Measurements from ENCODE around the gene SBF2. TPM values are rescaled to one million over a fixed set of nuclear protein-coding genes. Genes with fewer than 3 reads are reported as not detected.

Gene SBF2
- total RNA-seq, 4 donors from 2014 or later, result 19.3 to 28.1 (median 25.8) TPM

DNA sequence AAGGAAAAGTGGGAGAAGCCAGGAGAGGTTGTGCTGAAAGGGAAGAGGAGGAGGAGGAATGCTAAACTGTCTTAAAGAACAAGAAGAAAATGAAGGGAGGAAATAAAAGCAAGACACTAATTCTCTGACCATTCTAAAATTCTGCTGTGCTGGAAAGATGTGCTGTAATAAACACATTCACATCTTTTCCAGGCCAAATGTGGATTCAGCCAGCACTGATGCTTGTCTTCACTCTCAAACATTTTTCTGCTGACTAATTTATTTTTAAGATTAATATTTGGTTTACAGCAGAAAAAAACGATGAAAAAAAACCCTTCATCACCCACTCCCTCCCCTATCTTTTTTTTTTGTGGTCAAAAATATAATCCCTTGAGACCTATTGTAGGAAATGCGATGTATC is 406.5 kb downstream of the SBF2 start:
- no peak for DNase-seq
- Histone ChIP-seq H3K9me3 (no peaks in the 10 kb centered on the region), H3K27ac (no peak overlapping the region), H3K4me3 (no peak overlapping the region), H3K27me3 (no peaks in the 10 kb centered on the region), H3K4me1 (no peaks in the 10 kb centered on the region), H3K36me3 (no peaks in the 10 kb centered on the region)
- no peak for ATAC-seq
- intact Hi-C loops (cut with DNase I; ENCODE audit: low total_unique reads), result no loop called here
- in situ Hi-C loops (cut with MboI; ENCODE audit: low sequenced_read_pairs in 4 of 4), result no loop called here
- TF ChIP-seq CTCF (IDR thresholded peaks at IDR 0.05 in 4 of 5, conservative IDR thresholded peaks at IDR 0.05 in 1 of 5) (no peak), POLR2A (IDR thresholded peaks at IDR 0.05) (no peak)

- TF ChIP-seq POLR2A (IDR thresholded peaks at IDR 0.05), result no peak
- TF ChIP-seq CTCF (IDR thresholded peaks at IDR 0.05 in 4 of 5, conservative IDR thresholded peaks at IDR 0.05 in 1 of 5), result no peak
- intact Hi-C loops (cut with DNase I; ENCODE audit: low total_unique reads) (no loop called here), in situ Hi-C loops (cut with MboI; ENCODE audit: low sequenced_read_pairs in 4 of 4) (no loop called here)
- Histone ChIP-seq H3K9me3 (no peaks in the 10 kb centered on the region), H3K4me3 (no peak overlapping the region), H3K27ac (no peak overlapping the region), H3K36me3 (no peaks in the 10 kb centered on the region), H3K27me3 (no peaks in the 10 kb centered on the region), H3K4me1 (no peaks in the 10 kb centered on the region)
- ATAC-seq, result no peak
- DNase-seq, result no peak
These were observed 407.4 kb downstream of the SBF2 start for GRCh38 chr11:9886595-9886994.

DNA sequence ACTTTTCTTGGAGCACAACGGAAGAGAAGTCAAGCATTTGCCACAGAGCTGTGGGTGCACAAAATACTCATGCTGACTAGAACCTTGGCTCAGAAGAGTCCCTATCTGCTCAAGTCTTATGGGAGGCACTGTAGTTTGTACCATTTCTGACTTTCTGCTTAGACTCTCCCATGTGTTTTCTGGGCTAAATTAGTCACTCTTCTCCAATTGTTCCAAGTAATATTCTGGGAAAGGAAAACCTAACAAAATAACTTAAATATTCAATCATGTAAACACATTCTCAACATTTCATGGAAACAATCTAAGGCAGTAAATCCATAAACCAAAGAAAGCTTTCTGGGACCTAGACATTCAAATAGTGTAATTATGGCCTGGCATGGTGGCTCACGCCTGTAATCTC is 409.4 kb downstream of the SBF2 start:
- no peak overlapping the region for H3K4me3 ChIP-seq
- DNase-seq (no peak), ATAC-seq (no peak)
- in situ Hi-C loops (cut with MboI; ENCODE audit: low sequenced_read_pairs in 4 of 4), result no loop called here
- H3K36me3 ChIP-seq, result no peaks in the 10 kb centered on the region
- no peak overlapping the region for H3K27ac ChIP-seq
- H3K9me3 ChIP-seq, result no peaks in the 10 kb centered on the region
- no peaks in the 10 kb centered on the region for H3K4me1 ChIP-seq
- intact Hi-C loops (cut with DNase I; ENCODE audit: low total_unique reads), result no loop called here
- TF ChIP-seq CTCF (IDR thresholded peaks at IDR 0.05 in 4 of 5, conservative IDR thresholded peaks at IDR 0.05 in 1 of 5), result no peak
- TF ChIP-seq POLR2A (IDR thresholded peaks at IDR 0.05), result no peak
- no peaks in the 10 kb centered on the region for H3K27me3 ChIP-seq

- no peak for ATAC-seq
These were observed 413.4 kb downstream of the SBF2 start for GRCh38 chr11:9880657-9881056.

More at GRCh38 chr11:9880657-9881056, 413.4 kb downstream of the SBF2 start:
- no peak overlapping the region for H3K4me3 ChIP-seq
- in situ Hi-C loops (cut with MboI; ENCODE audit: low sequenced_read_pairs in 4 of 4) (no loop called here), intact Hi-C loops (cut with DNase I; ENCODE audit: low total_unique reads) (no loop called here)
- no peaks in the 10 kb centered on the region for H3K9me3 ChIP-seq
- no peak for TF ChIP-seq POLR2A (IDR thresholded peaks at IDR 0.05)
- no peak for TF ChIP-seq CTCF (IDR thresholded peaks at IDR 0.05 in 4 of 5, conservative IDR thresholded peaks at IDR 0.05 in 1 of 5)
- no peak overlapping the region for H3K27ac ChIP-seq
- no peaks in the 10 kb centered on the region for H3K4me1 ChIP-seq
- H3K27me3 ChIP-seq, result no peaks in the 10 kb centered on the region
- no peaks in the 10 kb centered on the region for H3K36me3 ChIP-seq
- DNase-seq, result no peak

Data from gastrocnemius medialis (tissue), 4 donors.